Trophoblast cell (in vitro differentiated cells and primary cell): ENCODE measurements around the gene CCDC6.

Experiments
- DNase-seq, 2 donors: peaks; one replicate each; pipeline ENCODE4 v3.0.0-alpha.2; 2016
- H2AFZ ChIP-seq: 2 replicates; pipeline ENCODE4 v1.6.1; 2013; ENCODE audit warnings: low read length, moderate library complexity, mild to moderate bottlenecking; ENCODE audit not compliant: insufficient read depth, poor library complexity
- H2AK5ac ChIP-seq: 2 replicates; pipeline ENCODE4 v1.6.1; 2013; ENCODE audit warnings: mild to moderate bottlenecking, low read length
- H2BK120ac ChIP-seq: 2 replicates; pipeline ENCODE4 v1.6.1; 2013; ENCODE audit warnings: low read length, mild to moderate bottlenecking, moderate library complexity; ENCODE audit not compliant: insufficient read depth, poor library complexity
- H2BK12ac ChIP-seq: 2 replicates; pipeline ENCODE4 v1.6.1; 2013; ENCODE audit warnings: mild to moderate bottlenecking, low read length, moderate library complexity
- H2BK5ac ChIP-seq: 2 replicates; pipeline ENCODE4 v1.6.1; 2013; ENCODE audit warnings: low read length, low read depth, moderate library complexity, mild to moderate bottlenecking; ENCODE audit not compliant: poor library complexity
- H3K14ac ChIP-seq: 2 replicates; pipeline ENCODE4 v1.6.1; 2013; ENCODE audit warnings: mild to moderate bottlenecking, low read length
- H3K18ac ChIP-seq: 2 replicates; pipeline ENCODE4 v1.6.1; 2013; ENCODE audit warnings: mild to moderate bottlenecking, low read length
- H3K23ac ChIP-seq: 2 replicates; pipeline ENCODE4 v1.6.1; 2013; ENCODE audit warnings: low read length
- H3K27ac ChIP-seq: 2 replicates; pipeline ENCODE4 v1.5.1; 2013; ENCODE audit warnings: low read depth, mild to moderate bottlenecking, inconsistent platforms, low read length, moderate library complexity
- H3K27me3 ChIP-seq: 2 replicates; pipeline ENCODE4 v1.6.1; 2013; ENCODE audit warnings: inconsistent platforms, mild to moderate bottlenecking, low read length, moderate library complexity; ENCODE audit not compliant: insufficient read depth
- H3K36me3 ChIP-seq, 2 experiments: 1 replicate in 1 of 2; 2 replicates in 1 of 2; pipeline ENCODE4 v1.6.1; 2013; ENCODE audit warnings: low read length in 2 of 2, mild to moderate bottlenecking in 2 of 2, moderate library complexity in 1 of 2; ENCODE audit not compliant: insufficient read depth in 2 of 2, control insufficient read depth in 1 of 2
- H3K4ac ChIP-seq: 2 replicates; pipeline ENCODE4 v1.6.1; 2013; ENCODE audit warnings: low read depth, mild to moderate bottlenecking, low read length, moderate library complexity
- H3K4me1 ChIP-seq, 2 experiments: 1 replicate in 1 of 2; 2 replicates in 1 of 2; pipeline ENCODE4 v1.6.1; 2013; ENCODE audit warnings: low read length in 2 of 2, mild to moderate bottlenecking in 2 of 2, moderate library complexity in 1 of 2; ENCODE audit not compliant: insufficient read depth in 2 of 2, control insufficient read depth in 1 of 2
- H3K4me2 ChIP-seq: 2 replicates; pipeline ENCODE4 v1.6.1; 2013; ENCODE audit warnings: inconsistent platforms, mild to moderate bottlenecking, low read length, moderate library complexity
- H3K4me3 ChIP-seq: 2 replicates; pipeline ENCODE4 v1.5.1; 2013; ENCODE audit warnings: mild to moderate bottlenecking, low read depth, low read length, inconsistent platforms
- H3K79me1 ChIP-seq: one replicate; pipeline ENCODE4 v1.6.1; 2013; ENCODE audit warnings: low read length
- H3K79me2 ChIP-seq: 2 replicates; pipeline ENCODE4 v1.6.1; 2013; ENCODE audit warnings: low read length, mild to moderate bottlenecking; ENCODE audit not compliant: control insufficient read depth, insufficient read depth, poor library complexity
- H3K9ac ChIP-seq: 2 replicates; pipeline ENCODE4 v1.6.1; 2013; ENCODE audit warnings: mild to moderate bottlenecking, low read length
- H3K9me3 ChIP-seq: 2 replicates; pipeline ENCODE4 v1.6.1; 2013; ENCODE audit warnings: low read depth, mild to moderate bottlenecking, control low read depth, inconsistent platforms, low read length; ENCODE audit not compliant: insufficient read depth
- H4K12ac ChIP-seq: 2 replicates; pipeline ENCODE4 v1.6.1; 2013; ENCODE audit warnings: low read depth, mild to moderate bottlenecking, low read length, moderate library complexity
- H4K8ac ChIP-seq: 2 replicates; pipeline ENCODE4 v1.6.1; 2013; ENCODE audit warnings: low read depth, mild to moderate bottlenecking, low read length, moderate library complexity
- H4K91ac ChIP-seq: one replicate; pipeline ENCODE4 v1.6.1; 2013; ENCODE audit warnings: low read depth, mild to moderate bottlenecking, low read length, moderate library complexity
- WGBS: extraction: QIAGEN DNeasy Blood & Tissue Kit; methylation state at CpG from one replicate; pipeline ENCODE4 v1.1.7; 2013; ENCODE audit warnings: missing lambda C conversion rate; ENCODE audit not compliant: insufficient read length, insufficient coverage; ENCODE audit errors: extremely low coverage; 5-methylcytosine and 5-hydroxymethylcytosine counted together

CCDC6 gene

GRCh38 chr10:59869594-59869940 lies 36.8 kb downstream of the CCDC6 start:
- H2BK120ac ChIP-seq = no peak overlapping the region
- no peak overlapping the region for H3K9ac ChIP-seq
- DNase-seq = no peak
- H3K27me3 ChIP-seq = no peaks in the 10 kb centered on the region
- no peak overlapping the region for H2BK5ac ChIP-seq
- H3K14ac ChIP-seq = no peak overlapping the region
- no peaks in the 10 kb centered on the region for H3K9me3 ChIP-seq
- H2AFZ ChIP-seq = no peak overlapping the region
- H3K4me1 ChIP-seq = peaks cover 0 to 4% of the 10 kb centered on the region in 2 experiments
- H2BK12ac ChIP-seq = no peak overlapping the region
- H3K4ac ChIP-seq = peak overlapping the region; percentile 61
- no peak overlapping the region for H4K91ac ChIP-seq
- no peak overlapping the region for H3K4me3 ChIP-seq
- no peaks in the 10 kb centered on the region for H3K79me1 ChIP-seq
- peak overlapping the region; percentile 7 for H4K12ac ChIP-seq
- H3K27ac ChIP-seq = no peak overlapping the region
- no peak overlapping the region for H3K18ac ChIP-seq
- no peak overlapping the region for H4K8ac ChIP-seq
- no CpG with 5 or more reads among the region's 6 CpGs for WGBS
- H3K36me3 ChIP-seq = no peaks in the 10 kb centered on the region
- no peak overlapping the region for H3K4me2 ChIP-seq
- H3K23ac ChIP-seq = no peak overlapping the region
- no peak overlapping the region for H2AK5ac ChIP-seq
- H3K79me2 ChIP-seq = peaks cover 12% of the 10 kb centered on the region

GRCh38 chr10:59868696-59869593 lies 37.4 kb downstream of the CCDC6 start:
- WGBS = no CpG with 5 or more reads among the region's 6 CpGs
- no peak for DNase-seq
- no peak overlapping the region for H3K18ac ChIP-seq
- H4K12ac ChIP-seq = no peak overlapping the region
- no peaks in the 10 kb centered on the region for H3K9me3 ChIP-seq
- no peak overlapping the region for H2BK5ac ChIP-seq
- no peaks in the 10 kb centered on the region for H3K79me1 ChIP-seq
- H4K8ac ChIP-seq = no peak overlapping the region
- H3K4me2 ChIP-seq = no peak overlapping the region
- H3K4me3 ChIP-seq = no peak overlapping the region
- no peak overlapping the region for H3K23ac ChIP-seq
- H3K14ac ChIP-seq = no peak overlapping the region
- peaks cover 0 to 4% of the 10 kb centered on the region in 2 experiments for H3K4me1 ChIP-seq
- H2AFZ ChIP-seq = no peak overlapping the region
- H3K36me3 ChIP-seq = no peaks in the 10 kb centered on the region
- H3K9ac ChIP-seq = no peak overlapping the region
- no peak overlapping the region for H4K91ac ChIP-seq
- H3K79me2 ChIP-seq = peaks cover 12% of the 10 kb centered on the region
- H2BK120ac ChIP-seq = no peak overlapping the region
- no peak overlapping the region for H2AK5ac ChIP-seq
- H3K27ac ChIP-seq = no peak overlapping the region
- H3K4ac ChIP-seq = no peak overlapping the region
- H2BK12ac ChIP-seq = no peak overlapping the region
- no peaks in the 10 kb centered on the region for H3K27me3 ChIP-seq

- H3K79me2 ChIP-seq = peaks cover 12% of the 10 kb centered on the region
- no peaks in the 10 kb centered on the region for H3K79me1 ChIP-seq
- H2AFZ ChIP-seq = no peak overlapping the region
- WGBS = no CpG with 5 or more reads among the region's 7 CpGs
- no peak overlapping the region for H2AK5ac ChIP-seq
- H4K91ac ChIP-seq = no peak overlapping the region
- H4K8ac ChIP-seq = no peak overlapping the region
- peaks cover 0 to 3% of the 10 kb centered on the region in 2 experiments for H3K4me1 ChIP-seq
- H3K18ac ChIP-seq = no peak overlapping the region
- no peaks in the 10 kb centered on the region for H3K36me3 ChIP-seq
- no peak overlapping the region for H3K23ac ChIP-seq
- H3K27ac ChIP-seq = no peak overlapping the region
- H3K4ac ChIP-seq = peak overlapping the region; percentile 31
- no peaks in the 10 kb centered on the region for H3K27me3 ChIP-seq
- no peak overlapping the region for H3K9ac ChIP-seq
- H2BK12ac ChIP-seq = no peak overlapping the region
- DNase-seq = no peak
- no peak overlapping the region for H3K4me3 ChIP-seq
- no peak overlapping the region for H2BK120ac ChIP-seq
- H3K9me3 ChIP-seq = no peaks in the 10 kb centered on the region
- H2BK5ac ChIP-seq = no peak overlapping the region
- no peak overlapping the region for H3K14ac ChIP-seq
- no peak overlapping the region for H4K12ac ChIP-seq
- H3K4me2 ChIP-seq = no peak overlapping the region
Measured at GRCh38 chr10:59867590-59867989, 38.8 kb downstream of the CCDC6 start.

DNA sequence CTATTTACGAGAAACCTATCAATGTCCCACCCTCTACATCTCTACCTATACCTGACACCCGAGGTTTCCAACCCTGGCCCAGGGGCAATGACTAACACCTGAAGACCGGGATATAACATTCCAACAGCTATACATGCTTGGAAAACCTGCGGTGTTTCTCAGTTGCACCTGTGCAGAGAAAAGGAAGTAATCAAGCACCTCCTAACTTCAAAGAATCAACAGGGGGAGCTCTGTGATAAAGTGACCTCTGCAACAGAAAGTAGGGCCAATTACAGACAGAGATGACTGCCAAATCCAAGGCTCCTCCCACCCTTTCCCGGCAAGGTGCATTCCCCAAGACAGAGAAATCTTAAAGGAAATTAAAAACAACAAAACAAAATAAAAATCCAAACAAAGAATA lies 41.3 kb downstream of the CCDC6 start:
- H3K4me3 ChIP-seq = no peak overlapping the region
- peaks cover 10% of the 10 kb centered on the region for H3K79me2 ChIP-seq
- H2BK12ac ChIP-seq = no peak overlapping the region
- H3K9ac ChIP-seq = no peak overlapping the region
- H3K23ac ChIP-seq = no peak overlapping the region
- H3K18ac ChIP-seq = no peak overlapping the region
- no peak overlapping the region for H3K14ac ChIP-seq
- H3K4me2 ChIP-seq = no peak overlapping the region
- no peak overlapping the region for H4K12ac ChIP-seq
- no peaks in the 10 kb centered on the region for H3K79me1 ChIP-seq
- no CpG with 5 or more reads among the region's 5 CpGs for WGBS
- H2AFZ ChIP-seq = no peak overlapping the region
- H3K27ac ChIP-seq = no peak overlapping the region
- no peak overlapping the region for H4K91ac ChIP-seq
- no peaks in the 10 kb centered on the region for H3K27me3 ChIP-seq
- no peaks in the 10 kb centered on the region for H3K9me3 ChIP-seq
- DNase-seq = peak; percentile 41 to 72
- H3K4me1 ChIP-seq = no peaks in the 10 kb centered on the region
- H2BK120ac ChIP-seq = no peak overlapping the region
- no peak overlapping the region for H4K8ac ChIP-seq
- H2BK5ac ChIP-seq = no peak overlapping the region
- no peak overlapping the region for H2AK5ac ChIP-seq
- no peak overlapping the region for H3K4ac ChIP-seq
- H3K36me3 ChIP-seq = peaks cover 0 to 2% of the 10 kb centered on the region in 2 experiments
